Activated T-cell treated with anti-CD3 and anti-CD28 coated beads, Interleukin-2, amount 50 U/mL, for 1 hour (primary cell): ENCODE results near the gene TNS4.

Experiments used
- DNase-seq: peaks from one replicate; pipeline ENCODE4 v3.0.0-alpha.2; 2020

The TNS4 gene

DNA sequence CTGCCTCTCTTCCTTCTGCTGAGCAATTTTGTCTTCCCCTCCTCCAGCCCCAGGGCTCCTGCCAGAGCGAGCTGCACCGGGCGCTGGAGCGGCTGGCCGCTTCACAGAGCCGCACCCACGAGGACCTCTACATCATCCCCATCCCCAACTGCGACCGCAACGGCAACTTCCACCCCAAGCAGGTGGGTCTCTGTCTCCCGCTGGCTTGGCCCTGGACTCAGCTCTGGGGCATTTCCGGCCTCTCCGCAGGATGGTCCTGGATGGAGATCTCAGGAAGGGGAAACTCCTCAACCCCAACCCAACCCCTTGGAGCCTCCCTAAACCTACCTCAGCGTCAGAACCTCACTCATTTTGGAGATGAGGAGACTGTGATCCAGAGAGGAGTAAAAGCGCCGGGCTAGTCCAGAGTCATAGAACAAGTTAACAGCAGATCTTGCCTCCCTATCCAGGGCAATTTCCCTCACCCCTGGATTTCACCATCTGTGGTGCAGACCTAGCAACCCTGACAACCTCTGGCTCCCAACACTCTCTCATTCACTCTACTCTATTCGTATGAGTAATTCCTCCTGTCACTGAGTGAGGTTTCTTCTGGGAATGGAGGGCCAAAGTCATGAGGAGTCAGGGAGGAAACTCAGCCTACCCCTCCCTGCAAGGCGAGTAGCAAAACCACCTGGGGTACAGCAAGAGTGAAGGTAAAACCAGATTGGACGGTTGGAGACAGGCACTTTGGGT, 47.4 kb downstream of the TNS4 start:
- no peak for DNase-seq

DNA sequence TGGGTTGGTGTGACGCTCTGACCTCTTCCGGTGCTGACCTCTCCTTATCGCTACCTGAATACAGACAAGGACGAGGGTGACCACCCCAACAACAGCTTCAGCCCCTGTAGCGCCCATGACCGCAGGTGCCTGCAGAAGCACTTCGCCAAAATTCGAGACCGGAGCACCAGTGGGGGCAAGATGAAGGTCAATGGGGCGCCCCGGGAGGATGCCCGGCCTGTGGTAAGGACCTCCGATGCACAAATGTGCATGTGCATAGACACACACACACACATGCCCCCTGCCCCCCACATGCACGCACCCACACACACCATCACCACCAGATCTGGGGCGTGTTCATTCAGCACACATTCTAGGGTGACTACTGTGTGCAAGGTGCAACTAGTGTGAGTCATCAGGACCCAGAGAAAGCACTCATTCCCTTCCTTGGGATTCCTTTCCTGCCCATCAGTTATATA, 48.5 kb downstream of the TNS4 start:
- DNase-seq: no peak

DNA sequence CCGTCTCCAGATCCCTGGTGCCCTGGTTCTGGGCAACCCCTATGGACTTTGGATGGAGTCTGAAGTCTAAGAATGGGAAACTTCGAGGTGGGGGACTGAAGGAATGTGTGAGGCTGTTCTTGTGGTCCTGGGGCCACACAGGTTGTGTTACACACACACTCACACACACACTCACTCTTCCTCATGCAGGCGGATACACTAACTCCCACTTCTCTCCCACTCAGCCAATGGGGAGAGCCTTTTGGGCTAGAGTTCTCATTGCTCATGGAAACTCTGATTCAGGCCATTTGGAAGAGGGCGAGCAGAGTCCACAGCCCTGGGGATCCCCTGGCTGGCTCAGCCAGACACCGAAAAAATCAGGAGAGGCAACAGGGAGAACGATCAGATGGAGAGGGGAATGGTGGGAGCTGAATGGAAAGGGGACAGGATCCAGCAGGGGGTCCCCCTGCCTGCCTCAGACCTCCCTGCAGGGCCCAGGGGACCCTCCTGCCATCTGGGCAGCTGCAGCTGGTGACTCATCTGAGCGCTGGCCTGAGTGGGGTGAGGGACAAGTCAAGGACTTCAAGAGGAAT, 49.1 kb downstream of the TNS4 start:
- no peak for DNase-seq

DNA sequence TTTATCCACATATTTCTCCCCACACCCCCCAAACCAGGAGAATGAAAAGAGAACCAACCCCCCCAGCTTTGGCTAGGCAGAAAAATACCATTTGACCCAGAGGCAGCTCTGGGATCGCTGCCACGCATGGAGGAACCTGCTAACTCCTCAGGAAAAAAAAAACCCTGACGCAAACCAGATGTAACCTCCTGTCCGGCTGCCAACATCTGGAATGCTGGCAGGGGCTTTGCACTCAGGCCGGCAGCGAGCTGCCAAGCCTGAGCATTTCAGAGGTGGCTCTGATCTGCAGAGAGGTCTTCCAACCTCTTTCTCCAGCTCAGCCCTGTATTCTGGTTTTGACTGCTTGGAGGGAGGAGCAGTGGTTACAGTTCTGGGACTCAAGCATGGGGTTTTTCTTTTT, 50.0 kb downstream of the TNS4 start:
- DNase-seq: no peak

DNA sequence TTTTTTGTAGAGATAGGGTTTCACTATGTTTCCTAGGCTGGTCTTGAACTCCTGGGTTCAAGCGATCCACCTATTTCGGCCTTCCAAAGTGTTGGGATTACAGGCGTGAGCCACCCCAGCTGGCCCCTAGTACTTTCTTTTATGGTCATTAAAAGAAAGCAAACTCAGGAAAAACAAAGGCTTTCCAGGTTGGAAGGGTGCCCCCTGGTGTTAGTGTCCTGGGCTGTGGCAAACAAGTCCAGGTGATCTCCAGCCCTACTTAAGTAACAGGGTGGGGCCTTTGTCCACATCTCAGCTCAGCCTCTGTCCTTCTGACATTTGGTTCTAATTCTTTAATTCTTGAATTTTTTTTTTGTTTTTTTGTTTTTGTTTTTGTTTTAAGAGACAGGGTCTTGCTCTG, 51.2 kb downstream of the TNS4 start:
- DNase-seq: peak; percentile 32

DNA sequence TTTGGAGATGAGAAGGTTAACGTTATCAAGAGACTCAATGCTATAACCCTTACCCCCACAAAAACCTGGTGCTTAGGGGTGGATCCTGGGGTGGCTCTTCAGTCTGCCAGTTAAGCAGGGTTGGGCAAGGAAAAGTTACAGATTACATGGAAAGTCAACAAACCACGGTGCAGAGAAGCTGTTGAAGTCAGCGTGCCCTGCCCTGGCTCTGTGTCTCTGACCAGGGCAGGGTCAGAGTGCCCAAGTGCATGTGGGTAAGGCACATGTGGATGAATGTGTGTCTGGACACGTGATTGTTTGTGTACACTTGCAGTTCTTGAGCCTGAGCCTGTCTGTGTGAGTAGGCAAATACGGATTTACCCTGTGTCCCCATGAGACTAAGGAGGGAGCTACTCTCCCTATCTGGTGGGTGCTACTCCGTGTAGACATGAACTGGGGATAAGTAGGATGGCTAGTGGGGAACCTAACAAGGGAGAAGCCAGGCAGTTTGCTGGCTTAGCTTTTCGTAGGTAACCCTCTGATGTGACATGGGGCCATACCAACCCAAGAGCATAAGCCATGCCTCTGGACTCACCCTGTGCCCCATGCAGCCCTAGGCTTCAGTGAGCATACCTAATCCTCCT, 52.7 kb downstream of the TNS4 start:
- no peak for DNase-seq

DNA sequence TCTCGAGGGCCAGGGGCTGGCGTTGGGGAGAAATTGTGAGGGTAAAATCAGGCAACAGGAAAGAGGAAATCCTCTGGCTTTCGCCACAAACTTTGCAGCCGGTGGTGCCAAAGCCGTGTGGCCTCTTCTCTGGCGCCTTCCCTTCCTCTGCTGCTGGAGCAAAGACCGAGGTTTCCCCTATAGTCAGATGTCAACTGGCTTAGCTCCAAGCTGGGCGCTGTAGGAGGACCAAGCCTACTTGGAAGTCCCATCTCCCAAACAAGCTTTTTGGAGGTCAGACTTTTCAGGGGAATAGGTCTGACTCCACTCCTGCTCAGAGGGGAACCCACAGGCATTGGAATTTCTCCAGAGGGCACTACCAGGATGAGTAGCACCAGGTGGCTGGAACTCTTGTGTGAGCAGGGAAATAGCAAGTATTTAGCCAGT, 53.2 kb downstream of the TNS4 start:
- DNase-seq: no peak

DNA sequence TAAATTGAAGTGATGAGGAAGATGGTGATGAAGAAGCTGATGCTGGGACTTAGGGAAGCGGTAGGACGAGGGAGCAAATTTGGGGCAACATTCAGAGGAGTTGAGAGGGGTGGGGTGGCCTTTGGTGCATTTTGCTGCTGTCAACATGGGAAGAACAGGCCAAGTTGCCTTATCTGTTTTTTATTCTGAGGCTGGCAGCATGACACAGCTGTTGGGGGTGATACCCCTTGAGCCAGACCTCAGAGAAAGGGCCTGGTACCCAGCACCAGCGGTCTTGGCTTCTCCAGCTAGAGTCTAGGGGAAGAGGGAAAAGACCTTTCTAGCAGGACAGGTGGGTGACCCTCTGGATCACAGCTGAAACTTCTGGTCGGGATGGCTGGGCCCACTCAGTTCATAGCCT, 53.6 kb downstream of the TNS4 start:
- no peak for DNase-seq

DNA sequence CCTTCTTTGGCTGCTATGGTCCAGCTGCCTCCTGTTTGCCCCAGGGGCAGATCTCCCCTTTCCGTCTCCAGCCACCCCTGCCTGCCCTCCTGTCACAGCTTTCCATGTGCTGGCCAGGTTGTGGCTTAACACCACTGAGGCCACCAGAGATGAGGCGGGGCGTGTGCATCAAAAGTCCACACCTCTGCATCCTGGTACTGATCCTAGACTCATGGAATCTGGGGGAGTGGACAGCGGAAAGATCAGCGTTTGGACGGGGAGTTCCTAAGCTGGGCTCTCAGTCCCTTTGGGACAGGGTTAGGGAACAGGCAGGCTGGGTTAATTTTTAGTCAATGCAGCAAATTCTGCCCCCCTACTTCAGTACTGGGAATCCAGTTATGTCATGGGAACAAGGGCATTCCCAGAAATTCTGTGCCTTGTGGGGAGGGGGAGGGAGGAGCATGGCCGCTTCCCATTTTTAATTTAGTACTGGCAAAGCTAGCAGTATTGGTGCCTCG, 54.2 kb downstream of the TNS4 start:
- DNase-seq: no peak

DNA sequence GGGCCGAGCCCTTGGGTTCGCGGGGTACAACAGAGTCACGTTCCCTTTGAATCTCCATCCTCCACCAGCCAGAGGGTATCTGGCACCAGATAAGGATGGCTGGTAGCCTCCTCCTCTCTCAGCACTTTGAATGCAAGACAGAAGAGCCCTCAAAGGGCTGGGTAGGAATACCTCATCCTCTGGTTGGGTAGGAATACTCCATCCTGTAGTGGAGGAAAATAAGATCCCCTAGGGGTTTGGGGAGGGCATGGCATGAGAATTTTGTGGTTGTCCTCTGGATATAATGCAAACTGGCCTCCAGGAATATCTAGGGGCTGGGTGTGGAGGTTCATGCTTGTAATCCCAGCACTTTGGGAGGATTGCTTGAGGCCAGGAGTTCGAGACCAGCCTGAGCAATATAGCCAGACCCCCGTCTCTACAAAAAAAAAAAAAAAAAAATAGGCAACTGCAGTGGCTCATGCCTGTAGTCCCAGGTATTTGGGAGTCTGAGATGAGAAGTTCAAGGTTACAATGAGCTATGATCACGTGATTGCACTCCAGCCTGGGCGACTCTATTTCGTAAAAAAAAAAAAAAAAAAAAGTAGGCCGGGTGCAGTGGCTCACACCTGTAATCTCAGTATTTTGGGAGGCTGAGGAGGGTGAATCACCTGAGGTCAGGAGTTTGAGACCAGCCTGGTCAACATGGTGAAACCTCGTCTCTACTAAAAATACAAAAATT, 55.5 kb downstream of the TNS4 start:
- no peak for DNase-seq

DNA sequence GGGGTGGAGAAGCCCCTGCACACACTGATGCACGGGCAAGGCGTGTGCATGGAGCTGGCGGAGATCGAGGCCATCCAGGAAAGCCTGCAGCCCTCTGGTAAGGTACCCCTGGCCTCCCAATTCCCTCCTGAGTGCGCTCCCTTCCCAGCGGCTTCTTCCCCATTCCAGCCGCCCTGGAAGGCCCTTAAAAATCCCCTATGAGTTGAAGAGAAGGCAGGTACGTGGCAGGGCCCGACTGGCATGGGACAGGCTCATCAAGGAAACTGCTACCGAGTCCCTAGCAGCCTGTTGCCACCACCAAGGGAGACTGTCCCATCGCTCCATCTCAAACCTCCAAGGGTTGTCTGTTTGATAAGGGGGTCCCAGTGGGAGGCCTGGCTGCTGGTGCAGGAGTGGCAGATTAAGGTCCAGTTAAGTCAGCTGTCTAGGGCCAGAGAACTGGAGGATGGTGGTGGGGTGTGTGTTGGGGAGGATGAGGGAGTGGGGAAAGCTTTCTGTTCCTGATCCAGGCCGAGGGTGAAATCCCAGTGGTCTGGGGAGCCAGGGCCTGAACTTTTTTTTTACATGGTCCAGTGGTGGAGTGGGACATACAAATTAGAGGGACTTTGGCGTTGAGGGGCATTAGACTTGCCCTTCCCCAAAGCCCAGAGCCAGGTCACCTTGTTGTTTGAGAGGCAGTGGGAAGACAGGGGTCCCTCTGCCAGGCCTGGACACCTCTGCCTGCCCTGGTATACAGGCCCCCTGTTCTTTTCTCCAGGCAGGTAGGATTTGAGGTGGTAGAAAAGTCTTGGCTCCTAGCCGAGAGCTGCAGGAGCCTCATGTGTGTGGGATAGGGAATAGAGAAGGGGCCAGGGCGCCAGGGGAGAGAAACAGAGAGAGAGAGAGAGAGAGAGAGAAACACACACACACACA, 57.2 kb downstream of the TNS4 start:
- DNase-seq: peak; percentile 27

DNA sequence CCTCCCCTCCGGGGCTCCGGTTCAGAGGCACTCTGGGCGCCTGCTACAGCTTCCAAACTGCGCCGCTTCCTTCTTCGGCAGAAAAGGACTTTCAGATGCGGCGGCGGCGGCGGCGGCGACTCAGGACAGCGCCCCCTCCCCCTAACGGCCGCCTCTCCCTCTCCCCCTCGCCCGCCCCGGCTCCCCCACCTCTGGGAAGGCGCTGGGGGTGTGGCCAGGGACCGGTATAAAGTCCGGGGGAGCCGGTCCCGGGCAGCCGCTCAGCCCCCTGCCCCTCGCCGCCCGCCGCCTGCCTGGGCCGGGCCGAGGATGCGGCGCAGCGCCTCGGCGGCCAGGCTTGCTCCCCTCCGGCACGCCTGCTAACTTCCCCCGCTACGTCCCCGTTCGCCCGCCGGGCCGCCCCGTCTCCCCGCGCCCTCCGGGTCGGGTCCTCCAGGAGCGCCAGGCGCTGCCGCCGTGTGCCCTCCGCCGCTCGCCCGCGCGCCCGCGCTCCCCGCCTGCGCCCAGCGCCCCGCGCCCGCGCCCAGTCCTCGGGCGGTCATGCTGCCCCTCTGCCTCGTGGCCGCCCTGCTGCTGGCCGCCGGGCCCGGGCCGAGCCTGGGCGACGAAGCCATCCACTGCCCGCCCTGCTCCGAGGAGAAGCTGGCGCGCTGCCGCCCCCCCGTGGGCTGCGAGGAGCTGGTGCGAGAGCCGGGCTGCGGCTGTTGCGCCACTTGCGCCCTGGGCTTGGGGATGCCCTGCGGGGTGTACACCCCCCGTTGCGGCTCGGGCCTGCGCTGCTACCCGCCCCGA, 58.0 kb downstream of the TNS4 start, which contains the start of gene IGFBP4:
TSS of gene IGFBP4 (plus strand) at position 255 of the 792 bp plus-strand sequence. CDS start at position 541, 286 bp downstream.
- DNase-seq: peak; percentile 77

DNA sequence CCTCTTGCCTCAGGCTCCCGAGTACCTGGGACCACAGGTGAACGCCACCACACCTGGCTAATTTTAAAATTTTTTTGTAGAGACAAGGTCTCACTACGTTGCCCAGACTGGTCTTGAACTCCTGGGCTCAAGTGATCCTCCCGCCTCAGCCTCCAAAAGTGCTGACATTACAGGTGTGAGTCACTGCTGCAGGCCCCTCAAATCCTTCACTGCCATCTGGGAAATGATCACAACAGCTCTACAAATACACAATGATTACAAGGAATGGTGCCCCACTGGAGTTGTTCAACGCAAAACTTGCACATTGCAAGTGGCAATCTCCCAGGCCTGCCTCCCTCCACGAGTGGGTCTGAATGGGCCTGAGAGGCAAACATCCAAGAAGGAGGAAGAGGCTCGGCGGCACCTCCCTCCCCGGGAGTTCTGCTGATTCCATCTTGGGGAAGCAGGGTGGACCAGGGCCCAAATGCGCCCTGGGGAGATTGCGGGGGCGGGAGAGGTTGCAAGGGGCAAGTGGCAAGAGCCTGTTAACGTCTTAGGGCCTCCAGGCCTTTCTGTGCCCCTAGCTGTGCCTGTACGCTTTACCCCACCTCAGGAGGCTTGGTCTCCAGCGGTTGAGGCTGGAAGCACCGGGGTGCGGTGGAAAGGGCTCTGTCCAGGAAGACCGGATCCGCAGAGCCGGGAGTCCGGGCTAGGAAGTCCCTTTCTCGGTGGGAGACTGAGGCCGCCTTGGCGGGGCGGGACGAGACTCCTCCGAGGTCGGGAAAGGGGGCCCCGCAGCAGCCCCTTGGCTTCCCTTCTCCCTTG, 58.8 kb downstream of the TNS4 start:
- DNase-seq: no peak

DNA sequence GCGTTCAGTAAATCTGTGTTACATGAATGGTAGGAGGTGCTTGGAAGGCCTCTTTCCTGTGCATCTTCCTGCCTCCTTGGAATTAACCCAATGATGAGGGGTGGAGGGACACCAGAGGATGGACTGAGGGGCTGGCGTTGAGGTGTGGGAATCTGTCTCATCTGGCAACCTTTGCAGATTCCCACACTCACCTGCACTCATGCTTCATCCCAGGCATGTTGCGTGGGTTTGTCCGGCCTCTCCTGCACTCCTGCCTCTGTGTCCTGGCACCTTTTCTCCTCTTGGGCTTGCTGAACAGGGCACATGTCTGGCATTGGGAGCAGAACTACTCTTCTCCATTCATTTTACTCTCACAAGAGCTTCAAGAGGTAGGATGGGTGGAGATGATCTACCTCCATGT, 61.3 kb downstream of the TNS4 start:
- no peak for DNase-seq

DNA sequence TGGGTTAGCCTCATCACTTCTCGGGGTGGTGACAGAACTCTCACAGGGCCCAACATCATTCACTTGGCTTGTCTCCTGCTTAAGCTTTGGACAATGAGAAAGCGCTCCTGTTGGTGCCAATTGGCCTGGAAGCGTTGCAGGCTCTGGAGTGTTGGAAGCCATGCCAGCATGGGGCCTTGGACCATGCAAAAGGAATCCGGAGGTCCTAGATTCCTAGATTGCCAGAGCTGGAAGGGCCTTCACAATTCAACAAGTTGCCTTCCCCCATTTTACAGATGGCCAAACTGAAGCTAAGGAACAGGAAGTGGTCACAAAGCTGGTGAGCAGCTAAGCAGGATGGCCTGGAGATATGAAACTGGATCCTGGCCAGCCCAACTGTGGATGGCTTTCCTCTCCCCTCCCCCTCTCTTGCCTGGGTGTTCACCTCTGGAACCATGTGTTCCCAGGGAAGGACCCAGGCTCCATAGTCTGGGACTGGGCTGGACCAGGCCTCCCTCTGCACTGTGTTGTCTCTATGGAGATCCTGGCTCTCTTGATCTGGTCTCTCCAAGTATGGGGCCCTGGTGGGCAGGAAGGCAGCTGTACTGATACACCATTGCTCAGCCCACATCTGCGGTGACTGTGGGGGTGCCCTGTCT, 64.2 kb downstream of the TNS4 start:
- no peak for DNase-seq

DNA sequence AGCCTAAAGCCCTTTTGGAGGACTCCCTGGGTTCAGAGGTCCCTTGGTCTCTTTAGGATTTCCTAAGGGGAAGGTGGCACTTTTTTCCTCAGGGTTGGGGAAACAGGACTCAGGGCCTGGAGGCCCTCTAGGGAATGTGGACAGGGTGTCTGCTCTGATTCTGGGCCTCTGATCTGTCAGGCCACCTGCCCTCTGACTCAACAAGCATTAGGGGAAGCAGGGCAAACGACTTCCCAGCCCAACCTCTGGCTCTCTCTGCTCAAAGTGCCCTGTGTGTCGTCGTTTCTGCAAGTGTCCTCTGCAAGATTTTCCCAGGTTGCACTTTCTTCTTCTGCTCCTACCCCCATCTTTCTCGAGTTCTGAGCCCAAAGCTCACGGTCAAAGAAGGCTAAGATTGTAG, 64.8 kb downstream of the TNS4 start:
- DNase-seq: no peak

DNA sequence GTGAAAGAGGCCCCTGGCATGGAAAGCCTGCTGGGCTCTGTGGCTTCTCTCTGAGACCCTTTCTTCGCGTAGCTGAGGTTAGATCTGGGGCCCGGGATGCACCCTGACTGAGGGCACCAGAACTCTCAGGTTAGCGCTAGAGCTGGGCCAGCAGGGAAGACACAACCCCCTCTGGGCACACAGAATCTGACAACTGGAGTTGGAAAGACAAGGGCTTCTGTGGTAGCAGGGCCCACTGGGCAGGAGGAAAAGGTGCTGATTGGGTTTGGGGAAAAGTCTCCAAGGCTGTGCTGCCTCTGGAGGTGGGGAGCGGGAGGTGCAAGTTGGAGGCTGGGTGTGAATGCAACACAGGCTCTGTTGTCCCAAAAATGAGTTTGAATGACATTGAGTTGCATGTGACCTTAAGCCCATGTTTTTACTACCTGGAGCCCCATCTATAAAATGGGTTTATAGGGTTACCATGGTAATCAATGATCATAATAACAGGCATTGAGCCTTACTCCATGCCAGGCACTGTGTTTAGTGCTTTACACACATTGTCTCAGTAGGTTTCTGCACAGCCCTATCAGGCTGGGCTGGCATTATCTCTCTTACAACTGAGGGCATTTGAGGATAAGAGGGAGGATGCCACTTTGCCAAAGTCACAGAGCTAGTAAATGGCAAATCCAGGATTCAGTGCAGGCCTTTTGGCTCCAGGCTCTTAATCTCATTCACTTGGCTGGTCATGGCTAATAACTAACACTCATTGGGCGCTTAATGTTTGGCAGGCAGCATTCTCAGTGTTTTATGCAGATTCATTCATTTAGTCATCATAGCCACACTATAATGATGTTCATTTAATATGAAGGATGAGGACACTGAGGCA, 67.6 kb downstream of the TNS4 start:
- no peak for DNase-seq

DNA sequence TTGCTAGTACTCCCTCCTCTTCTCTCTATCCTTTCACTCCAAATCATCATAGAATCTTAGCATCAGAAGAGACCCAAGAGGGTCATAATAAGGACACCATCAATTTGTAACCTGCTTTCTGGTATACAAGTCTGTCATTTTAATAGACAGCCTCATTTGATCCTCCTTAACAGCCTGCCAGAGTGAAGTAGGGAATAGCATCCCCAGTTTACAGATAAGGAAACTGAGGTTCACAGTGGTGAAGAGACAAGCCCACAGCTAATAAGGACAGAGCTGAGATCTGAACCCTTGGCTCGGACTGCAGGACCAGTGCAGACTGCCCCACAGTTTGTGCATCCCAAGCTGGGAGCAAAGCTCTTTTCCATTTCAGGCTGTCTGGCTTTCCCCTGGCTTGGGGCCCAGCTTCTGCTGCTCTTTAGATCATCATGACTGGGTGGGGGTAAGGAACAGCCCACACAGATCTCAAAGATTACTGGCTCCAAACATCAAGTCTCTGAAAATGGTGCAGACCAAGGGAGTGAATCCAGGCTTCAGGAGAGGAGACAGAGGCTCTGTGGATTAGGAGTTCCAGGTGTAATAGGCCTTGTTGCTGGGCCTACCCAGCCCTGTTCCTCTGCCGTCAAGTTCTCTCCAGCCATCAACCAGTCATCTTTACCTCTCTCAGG, 68.4 kb downstream of the TNS4 start:
- DNase-seq: no peak
